ENCODE results near the gene SCTR. TPM values are rescaled to one million over a fixed set of nuclear protein-coding genes. Genes with fewer than 3 reads are reported as not detected.

SCTR gene
- polyA plus RNA-seq, 3 donors, result not detected

DNA sequence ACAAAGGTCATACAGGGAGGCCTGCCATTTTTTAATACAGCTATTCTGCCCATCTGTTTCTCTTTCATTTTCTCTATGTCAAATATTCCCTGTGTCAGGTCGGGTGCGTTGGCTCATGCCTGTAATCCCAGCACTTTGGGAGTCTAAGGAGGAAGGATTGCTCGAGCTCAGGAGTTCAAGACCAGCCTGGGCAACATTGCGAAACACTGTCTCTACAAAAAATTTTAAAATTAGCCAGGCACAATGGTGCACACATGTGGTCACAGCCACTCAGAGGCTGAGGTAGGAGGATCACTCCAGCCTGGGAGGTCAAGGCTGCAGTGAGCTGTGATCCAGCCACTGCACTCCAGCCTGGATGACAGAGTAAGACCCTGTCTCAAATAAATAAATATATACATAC lies 57.9 kb downstream of the SCTR start:
- no peak for DNase-seq
- TF ChIP-seq, protein P1, sequence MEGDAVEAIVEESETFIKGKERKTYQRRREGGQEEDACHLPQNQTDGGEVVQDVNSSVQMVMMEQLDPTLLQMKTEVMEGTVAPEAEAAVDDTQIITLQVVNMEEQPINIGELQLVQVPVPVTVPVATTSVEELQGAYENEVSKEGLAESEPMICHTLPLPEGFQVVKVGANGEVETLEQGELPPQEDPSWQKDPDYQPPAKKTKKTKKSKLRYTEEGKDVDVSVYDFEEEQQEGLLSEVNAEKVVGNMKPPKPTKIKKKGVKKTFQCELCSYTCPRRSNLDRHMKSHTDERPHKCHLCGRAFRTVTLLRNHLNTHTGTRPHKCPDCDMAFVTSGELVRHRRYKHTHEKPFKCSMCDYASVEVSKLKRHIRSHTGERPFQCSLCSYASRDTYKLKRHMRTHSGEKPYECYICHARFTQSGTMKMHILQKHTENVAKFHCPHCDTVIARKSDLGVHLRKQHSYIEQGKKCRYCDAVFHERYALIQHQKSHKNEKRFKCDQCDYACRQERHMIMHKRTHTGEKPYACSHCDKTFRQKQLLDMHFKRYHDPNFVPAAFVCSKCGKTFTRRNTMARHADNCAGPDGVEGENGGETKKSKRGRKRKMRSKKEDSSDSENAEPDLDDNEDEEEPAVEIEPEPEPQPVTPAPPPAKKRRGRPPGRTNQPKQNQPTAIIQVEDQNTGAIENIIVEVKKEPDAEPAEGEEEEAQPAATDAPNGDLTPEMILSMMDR (IDR thresholded peaks at IDR 0.05), result no peak
- H3K9me3 Mint-ChIP-seq, result no peaks in the 10 kb centered on the region
- no peaks in the 10 kb centered on the region for H3K79me2 ChIP-seq (ENCODE audit: insufficient read depth, low read length)
- H3K4me3 ChIP-seq (replicated peaks in 1 of 3; ENCODE audit: low read depth in 2 of 3, low read length in 3 of 3), result no peak overlapping the region
- peaks cover 0 to 3% (median 3%) of the 10 kb centered on the region in 3 donors for H3K27me3 Mint-ChIP-seq (ENCODE audit: low read depth in 3 of 3)
- no peak overlapping the region for H3K27ac Mint-ChIP-seq
- no peaks in the 10 kb centered on the region for H4K20me1 ChIP-seq (ENCODE audit: insufficient read depth, low read length)
- no peak overlapping the region for H3K4me2 ChIP-seq (replicated peaks; ENCODE audit: extremely low read depth, low read length, poor library complexity, severe bottlenecking)
- H3K9ac ChIP-seq (ENCODE audit: insufficient read depth, low read length, poor library complexity, severe bottlenecking), result no peak overlapping the region
- H3K27ac ChIP-seq (ENCODE audit: low read depth in 1 of 2, low read length in 2 of 2), result no peak overlapping the region
- H3K4me1 Mint-ChIP-seq, result no peaks in the 10 kb centered on the region
- intact Hi-C loops (cut with micrococcal nuclease), result no loop called here
- no peaks in the 10 kb centered on the region for H3K9me3 ChIP-seq (replicated peaks in 1 of 2; ENCODE audit: control insufficient read depth in 1 of 2, insufficient read depth in 1 of 2, low read length in 2 of 2)
- no peaks in the 10 kb centered on the region for H3K4me1 ChIP-seq (ENCODE audit: control insufficient read depth in 1 of 2, insufficient read depth in 2 of 2, low read length in 2 of 2)
- H2AFZ ChIP-seq (ENCODE audit: insufficient read depth, low read depth, low read length, poor library complexity, severe bottlenecking), result no peak overlapping the region
- WGBS (ENCODE audit: insufficient coverage), result 83% methylated on average over 2 of the region's 4 CpGs
- no peaks in the 10 kb centered on the region for H3K36me3 Mint-ChIP-seq
- no peak overlapping the region for H3K4me3 Mint-ChIP-seq
- no peaks in the 10 kb centered on the region for H3K36me3 ChIP-seq (replicated peaks in 1 of 2; ENCODE audit: control insufficient read depth in 1 of 2, insufficient read depth in 2 of 2, low read length in 2 of 2)
- no peaks in the 10 kb centered on the region for H3K27me3 ChIP-seq (ENCODE audit: control insufficient read depth in 2 of 2, insufficient read depth in 2 of 2, low read length in 2 of 2)

DNA sequence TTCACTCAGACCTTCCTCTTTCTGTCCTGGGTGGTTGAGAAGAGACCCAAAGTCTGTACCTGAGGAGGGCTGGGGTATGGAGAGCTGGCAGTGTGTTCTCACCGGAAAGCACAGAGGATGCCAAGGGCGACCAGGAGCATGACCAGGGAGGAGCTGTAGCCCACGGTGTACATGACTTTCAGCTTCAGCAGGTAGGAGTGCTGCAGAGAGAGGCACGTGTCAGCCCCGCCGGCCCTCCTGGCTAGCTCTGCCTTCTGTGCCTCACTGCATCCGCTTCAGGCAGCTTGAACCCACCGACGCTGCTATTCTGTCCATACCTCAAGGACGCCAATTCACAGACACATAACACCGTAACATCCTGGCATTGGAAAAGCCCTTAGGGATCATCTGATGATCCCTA lies 58.6 kb downstream of the SCTR start:
- peaks cover 0 to 3% (median 3%) of the 10 kb centered on the region in 3 donors for H3K27me3 Mint-ChIP-seq (ENCODE audit: low read depth in 3 of 3)
- intact Hi-C loops (cut with micrococcal nuclease), result no loop called here
- H3K79me2 ChIP-seq (ENCODE audit: insufficient read depth, low read length), result no peaks in the 10 kb centered on the region
- H3K4me2 ChIP-seq (replicated peaks; ENCODE audit: extremely low read depth, low read length, poor library complexity, severe bottlenecking), result no peak overlapping the region
- no peak overlapping the region for H3K9ac ChIP-seq (ENCODE audit: insufficient read depth, low read length, poor library complexity, severe bottlenecking)
- TF ChIP-seq, protein P1 (IDR thresholded peaks at IDR 0.05), result no peak
- H3K27me3 ChIP-seq (ENCODE audit: control insufficient read depth in 2 of 2, insufficient read depth in 2 of 2, low read length in 2 of 2), result no peaks in the 10 kb centered on the region
- no peak for DNase-seq
- no peaks in the 10 kb centered on the region for H4K20me1 ChIP-seq (ENCODE audit: insufficient read depth, low read length)
- H3K27ac ChIP-seq (ENCODE audit: low read depth in 1 of 2, low read length in 2 of 2), result no peak overlapping the region
- H2AFZ ChIP-seq (ENCODE audit: insufficient read depth, low read depth, low read length, poor library complexity, severe bottlenecking), result no peak overlapping the region
- H3K27ac Mint-ChIP-seq, result no peak overlapping the region
- H3K36me3 Mint-ChIP-seq, result no peaks in the 10 kb centered on the region
- H3K9me3 ChIP-seq (replicated peaks in 1 of 2; ENCODE audit: control insufficient read depth in 1 of 2, insufficient read depth in 1 of 2, low read length in 2 of 2), result no peaks in the 10 kb centered on the region
- H3K9me3 Mint-ChIP-seq, result peaks cover 0 to under 1% (median 0%) of the 10 kb centered on the region in 7 donors
- H3K4me3 ChIP-seq (replicated peaks in 1 of 3; ENCODE audit: low read depth in 2 of 3, low read length in 3 of 3), result no peak overlapping the region
- no peaks in the 10 kb centered on the region for H3K4me1 Mint-ChIP-seq
- H3K36me3 ChIP-seq (replicated peaks in 1 of 2; ENCODE audit: control insufficient read depth in 1 of 2, insufficient read depth in 2 of 2, low read length in 2 of 2), result no peaks in the 10 kb centered on the region
- 96% methylated on average over 11 of the region's 11 CpGs for WGBS (ENCODE audit: insufficient coverage)
- H3K4me3 Mint-ChIP-seq, result no peak overlapping the region
- H3K4me1 ChIP-seq (ENCODE audit: control insufficient read depth in 1 of 2, insufficient read depth in 2 of 2, low read length in 2 of 2), result no peaks in the 10 kb centered on the region

Measured in CD14-positive monocyte (primary cell).